Small intestine (tissue), 16 donors: Measurements from ENCODE around the gene SERPINE1. TPM values are rescaled to one million over a fixed set of nuclear protein-coding genes. Genes with fewer than 3 reads are reported as not detected.

Source experiments
- DNase-seq, 2 donors: peaks; one replicate each; pipeline versions ENCODE4 v3.0.0 to v3.0.0-alpha.2; 2013
- FAIRE-seq: peaks from 2 replicates; lab custom pipeline; 2012; peaks lifted over from hg19 to GRCh38; lab: Jason Lieb, UNC
- H3K27ac ChIP-seq, 3 donors: one replicate each; pipeline ENCODE4 v1.5.1; 2013; ENCODE audit warnings: low read length in 2 of 3, mild to moderate bottlenecking in 2 of 3, control low read depth in 1 of 3, inconsistent platforms in 1 of 3, low read depth in 1 of 3, moderate library complexity in 1 of 3
- H3K27me3 ChIP-seq, 3 donors: one replicate each; pipeline ENCODE4 v1.6.1; 2013; ENCODE audit warnings: low read length in 3 of 3, inconsistent platforms in 1 of 3; ENCODE audit not compliant: control insufficient read depth in 3 of 3, insufficient read depth in 3 of 3
- H3K36me3 ChIP-seq, 3 donors: one replicate each; pipeline ENCODE4 v1.6.1; 2013; ENCODE audit warnings: low read length in 3 of 3, inconsistent platforms in 1 of 3, low read depth in 1 of 3, mild to moderate bottlenecking in 1 of 3, moderate library complexity in 1 of 3; ENCODE audit not compliant: control insufficient read depth in 3 of 3, insufficient read depth in 2 of 3
- H3K4me1 ChIP-seq, 3 donors: one replicate each; pipeline ENCODE4 v1.6.1; 2013; ENCODE audit warnings: low read length in 2 of 3, inconsistent platforms in 1 of 3, low read depth in 1 of 3, mild to moderate bottlenecking in 1 of 3, moderate library complexity in 1 of 3; ENCODE audit not compliant: control insufficient read depth in 3 of 3, insufficient read depth in 2 of 3
- H3K4me3 ChIP-seq, 3 donors: one replicate each; pipeline ENCODE4 v1.5.1; 2013; ENCODE audit warnings: low read length in 3 of 3, control low read depth in 1 of 3, inconsistent platforms in 1 of 3, low read depth in 1 of 3, mild to moderate bottlenecking in 1 of 3, moderate library complexity in 1 of 3
- H3K9me3 ChIP-seq, 2 donors: one replicate each; pipeline ENCODE4 v1.6.1; 2013; ENCODE audit warnings: low read depth in 1 of 2, low read length in 1 of 2; ENCODE audit not compliant: control insufficient read depth in 2 of 2, insufficient read depth in 1 of 2
- WGBS, 3 donors: extraction: QIAGEN DNeasy Blood & Tissue Kit; methylation state at CpG; one replicate each; pipeline ENCODE4 v1.1.7; 2013; 5-methylcytosine and 5-hydroxymethylcytosine counted together
- long read RNA-seq, 10 donors: transcript quantifications; one replicate each; lab custom pipeline, GENCODE V29; 2026
- polyA plus RNA-seq, 4 donors: library from polyadenylated mRNA; stranded (reverse) in 3 of 4; unstranded in 1 of 4; fragments of 200-250 nt in 3 of 4; fragments of 120-200 nt in 1 of 4; gene quantifications; one replicate each; pipeline versions ENCODE4 v1.2.1 to v1.2.3, GENCODE V29; 2013
- donor health status: healthy with polysubstance abuse.
- donor health status: control.
- donor health status: control.
- donor health status: Bipolar disorder and iron deficiency.
- donor health status: healthy.

Gene SERPINE1
- 10 to 100 TPM in 1 of 4 donors, 1 to 10 TPM in 2, under 1 TPM in 1; 0.80 to 35.4 (median 2.7) TPM for polyA plus RNA-seq
- long read RNA-seq, donor 1, result 0 reads
- long read RNA-seq, donor 2, result 0 reads
- long read RNA-seq, donor 3, result 0 reads
- long read RNA-seq, donor 4, result 0 reads
- long read RNA-seq, donor 5, result 0 reads
- long read RNA-seq, donor 6, result 0 reads
- long read RNA-seq, donor 7, partial matches to known transcripts, result 0 of 2 reads
- long read RNA-seq, donor 7, other reads (novel, unspliced or antisense), result 0 of 2 reads
- long read RNA-seq, donor 8, result 0 reads
- long read RNA-seq, donor 9, result 0 reads
- long read RNA-seq, donor 10, partial matches to known transcripts, result 0 of 1 reads
- long read RNA-seq, donor 10, other reads (novel, unspliced or antisense), result 0 of 1 reads

DNA sequence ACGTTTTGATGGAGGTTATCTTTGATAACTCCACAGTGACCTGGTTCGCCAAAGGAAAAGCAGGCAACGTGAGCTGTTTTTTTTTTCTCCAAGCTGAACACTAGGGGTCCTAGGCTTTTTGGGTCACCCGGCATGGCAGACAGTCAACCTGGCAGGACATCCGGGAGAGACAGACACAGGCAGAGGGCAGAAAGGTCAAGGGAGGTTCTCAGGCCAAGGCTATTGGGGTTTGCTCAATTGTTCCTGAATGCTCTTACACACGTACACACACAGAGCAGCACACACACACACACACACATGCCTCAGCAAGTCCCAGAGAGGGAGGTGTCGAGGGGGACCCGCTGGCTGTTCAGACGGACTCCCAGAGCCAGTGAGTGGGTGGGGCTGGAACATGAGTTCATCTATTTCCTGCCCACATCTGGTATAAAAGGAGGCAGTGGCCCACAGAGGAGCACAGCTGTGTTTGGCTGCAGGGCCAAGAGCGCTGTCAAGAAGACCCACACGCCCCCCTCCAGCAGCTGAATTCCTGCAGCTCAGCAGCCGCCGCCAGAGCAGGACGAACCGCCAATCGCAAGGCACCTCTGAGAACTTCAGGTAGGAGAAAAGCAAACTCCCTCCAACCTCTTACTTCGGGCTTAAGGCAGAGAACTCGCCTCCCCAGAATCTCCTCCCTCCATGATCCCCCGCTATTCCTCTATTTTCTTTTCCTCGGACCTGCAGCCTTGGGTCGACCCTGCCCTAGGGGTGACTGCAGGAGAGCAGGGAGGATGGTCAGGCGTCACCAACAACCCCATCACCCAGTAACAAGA, at the start of gene SERPINE1:
Gene SERPINE1, plus strand, starts transcription at position 454 of the 809 bp plus-strand sequence. CDS start 1,290 bp downstream, outside the sequence.
- WGBS, 3 donors, result 6 to 8% (median 7%) methylated on average over 22 of the region's 22 CpGs
- H3K4me3 ChIP-seq, result peak within 1 kb of the TSS in 1 of 3 donors; percentile 21
- no peaks in the 10 kb centered on the region for H3K9me3 ChIP-seq
- peaks cover 0 to 33% (median 0%) of the 10 kb centered on the region in 3 donors for H3K27me3 ChIP-seq
- H3K4me1 ChIP-seq, result peaks cover 0 to 39% (median 0%) of the 10 kb centered on the region in 3 donors
- no peaks in the 10 kb centered on the region for H3K36me3 ChIP-seq
- FAIRE-seq (no peak), DNase-seq (peak; percentile 51 to 78)
- peak within 1 kb of the TSS in 2 of 3 donors; percentile 44 to 67 for H3K27ac ChIP-seq

DNA sequence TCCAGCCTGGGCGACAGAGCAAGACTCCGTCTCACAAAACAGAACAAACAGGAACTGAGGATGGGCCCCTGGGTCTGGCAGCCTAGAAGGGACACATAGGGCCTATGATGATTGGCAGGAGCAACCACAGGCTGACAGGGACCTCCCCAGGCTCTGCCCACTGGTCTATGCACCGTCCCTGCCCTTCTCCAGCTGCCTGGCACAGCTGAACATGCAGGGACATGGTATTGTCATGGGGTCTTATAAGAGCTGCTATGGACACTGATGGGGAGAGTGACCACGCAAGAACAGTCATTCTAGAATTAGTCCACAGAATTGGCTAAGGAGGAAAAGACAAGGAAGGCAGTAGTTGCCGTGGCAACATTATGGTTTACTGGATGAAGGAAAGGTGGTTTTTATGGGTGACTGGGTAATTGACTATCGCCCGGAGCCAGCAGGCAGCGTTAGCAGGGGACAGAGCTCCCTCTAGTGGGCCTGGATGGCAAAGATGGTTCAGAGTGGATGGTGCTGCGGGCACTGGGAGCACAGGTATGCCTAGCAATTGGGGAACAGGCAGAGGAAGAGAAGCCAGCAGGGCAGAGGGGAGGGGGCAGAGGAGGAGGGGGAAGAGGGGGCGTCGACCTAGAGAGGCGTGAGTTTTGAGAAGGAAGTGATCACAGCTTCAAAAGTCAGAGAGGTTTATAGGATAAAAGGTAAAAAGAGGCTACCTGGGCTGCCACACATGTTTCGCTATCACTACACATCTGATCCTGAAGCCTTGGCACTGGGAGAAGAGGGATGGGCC, 49.4 kb upstream of the SERPINE1 start:
- no peak overlapping the region for H3K4me3 ChIP-seq
- WGBS, 3 donors, result 22 to 24% (median 23%) methylated on average over 13 of the region's 13 CpGs
- no peaks in the 10 kb centered on the region for H3K9me3 ChIP-seq
- peak; percentile 87 to 92 for DNase-seq
- no peak for FAIRE-seq
- no peaks in the 10 kb centered on the region for H3K4me1 ChIP-seq
- no peaks in the 10 kb centered on the region for H3K36me3 ChIP-seq
- H3K27me3 ChIP-seq, result peaks cover 0 to 3% (median 0%) of the 10 kb centered on the region in 3 donors
- H3K27ac ChIP-seq, result no peak overlapping the region

DNA sequence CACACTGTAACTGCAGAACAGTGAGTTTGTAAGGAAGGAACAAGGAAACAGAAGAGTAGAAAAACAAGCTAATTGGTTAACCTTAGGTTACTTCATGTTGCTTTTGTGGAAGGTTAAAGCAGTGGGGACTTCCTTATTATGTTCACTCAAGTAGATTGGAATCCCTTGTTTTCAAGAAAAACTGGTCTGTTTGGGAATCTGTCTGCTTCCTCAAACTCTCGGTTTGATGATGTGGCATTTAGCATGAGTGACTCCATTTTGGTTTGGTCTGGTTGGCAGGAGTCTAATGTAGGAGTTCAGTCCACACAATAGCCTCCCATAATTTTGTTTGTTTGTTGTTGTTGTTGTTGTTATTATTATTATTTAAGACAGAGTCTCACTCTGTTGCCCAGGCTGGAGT, 45.5 kb upstream of the SERPINE1 start:
- Histone ChIP-seq H3K4me3 (no peak overlapping the region), H3K27ac (no peak overlapping the region), H3K27me3 (no peaks in the 10 kb centered on the region), H3K4me1 (peaks cover 0 to 13% (median 0%) of the 10 kb centered on the region in 3 donors), H3K36me3 (no peaks in the 10 kb centered on the region), H3K9me3 (no peaks in the 10 kb centered on the region)
- FAIRE-seq (no peak), DNase-seq (no peak)
- 43 to 71% (median 52%) methylated on average over 1 of the region's 1 CpG for WGBS, 3 donors

DNA sequence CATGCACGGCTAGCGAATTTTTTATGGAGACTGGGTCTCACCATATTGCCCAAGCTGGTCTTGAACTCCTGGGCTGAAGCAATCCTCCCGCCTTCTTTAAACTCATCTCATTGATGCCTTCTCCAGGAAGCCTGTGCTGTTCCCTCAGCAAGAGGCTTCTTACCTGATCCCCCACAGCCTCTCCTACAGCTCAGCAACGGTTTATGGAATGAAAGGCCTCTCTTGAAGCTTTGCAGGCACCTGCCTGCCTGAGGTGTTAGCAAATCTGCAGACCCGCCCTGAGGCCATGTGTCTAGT, 42.1 kb upstream of the SERPINE1 start:
- H3K4me3 ChIP-seq, result peak overlapping the region in 2 of 3 donors; percentile 64 to 79
- H3K36me3 ChIP-seq, result peaks cover 6 to 33% (median 9%) of the 10 kb centered on the region in 3 donors
- WGBS, 3 donors, result 29 to 51% (median 38%) methylated on average over 5 of the region's 5 CpGs
- DNase-seq (no peak), FAIRE-seq (no peak)
- no peaks in the 10 kb centered on the region for H3K9me3 ChIP-seq
- H3K27me3 ChIP-seq, result no peaks in the 10 kb centered on the region
- H3K27ac ChIP-seq, result peak overlapping the region; percentile 84 to 93 (median 90)
- peaks cover 0 to 21% (median 0%) of the 10 kb centered on the region in 3 donors for H3K4me1 ChIP-seq

DNA sequence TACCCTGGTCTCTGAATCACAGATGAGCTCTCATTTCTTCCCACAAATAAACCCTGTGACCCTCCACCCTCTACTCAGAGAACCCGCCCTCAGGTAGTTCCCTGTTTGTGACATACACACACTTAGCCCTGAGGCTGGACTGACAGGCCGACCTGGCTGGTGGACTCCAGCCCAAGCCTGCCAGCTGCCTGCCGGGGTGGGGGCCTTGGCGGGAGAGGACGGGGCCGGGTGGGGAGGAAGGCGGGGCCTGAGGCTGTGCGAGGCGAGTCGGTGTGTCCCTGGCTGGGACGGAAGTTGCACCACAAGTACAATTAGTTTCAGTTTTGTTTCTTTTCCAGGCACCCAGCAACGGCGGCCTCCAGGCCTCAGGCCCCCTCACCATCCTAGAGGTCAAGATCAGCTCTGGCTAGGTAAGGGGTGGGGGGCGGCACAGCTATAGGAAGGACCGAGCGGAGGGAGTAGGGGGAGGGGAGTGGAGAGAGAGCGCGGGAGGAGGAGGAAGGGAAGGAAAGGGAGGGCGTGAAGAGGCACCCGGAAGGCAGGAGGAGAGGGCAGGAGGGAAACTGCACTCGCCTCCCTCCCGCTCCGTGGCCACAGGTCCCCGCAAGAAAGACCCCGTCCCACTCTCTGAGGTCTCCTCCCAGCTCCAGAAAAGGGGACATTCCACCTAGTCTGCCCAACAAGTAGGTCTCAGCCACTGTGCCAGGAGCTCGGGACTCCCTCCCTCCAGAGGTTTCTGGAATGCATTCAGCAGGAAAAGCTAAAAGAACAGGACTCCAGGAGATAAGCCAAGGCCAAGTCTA, 41.5 kb upstream of the SERPINE1 start, which contains the start of gene TRIM56:
Gene TRIM56, plus strand, starts transcription at position 320 of the 803 bp plus-strand sequence. CDS start 1,832 bp downstream, outside the sequence.
- Histone ChIP-seq H3K27ac (peak within 1 kb of the TSS; percentile 84 to 93 (median 90)), H3K4me1 (peaks cover 0 to 21% (median 0%) of the 10 kb centered on the region in 3 donors), H3K9me3 (no peaks in the 10 kb centered on the region), H3K4me3 (peak within 1 kb of the TSS; percentile 59 to 79 (median 64)), H3K27me3 (no peaks in the 10 kb centered on the region), H3K36me3 (peaks cover 6 to 38% (median 9%) of the 10 kb centered on the region in 3 donors)
- DNase-seq (peak; percentile 93 to 96), FAIRE-seq (no peak)
- WGBS, 3 donors, result 1% methylated on average over 22 to 26 of the region's 26 CpGs

DNA sequence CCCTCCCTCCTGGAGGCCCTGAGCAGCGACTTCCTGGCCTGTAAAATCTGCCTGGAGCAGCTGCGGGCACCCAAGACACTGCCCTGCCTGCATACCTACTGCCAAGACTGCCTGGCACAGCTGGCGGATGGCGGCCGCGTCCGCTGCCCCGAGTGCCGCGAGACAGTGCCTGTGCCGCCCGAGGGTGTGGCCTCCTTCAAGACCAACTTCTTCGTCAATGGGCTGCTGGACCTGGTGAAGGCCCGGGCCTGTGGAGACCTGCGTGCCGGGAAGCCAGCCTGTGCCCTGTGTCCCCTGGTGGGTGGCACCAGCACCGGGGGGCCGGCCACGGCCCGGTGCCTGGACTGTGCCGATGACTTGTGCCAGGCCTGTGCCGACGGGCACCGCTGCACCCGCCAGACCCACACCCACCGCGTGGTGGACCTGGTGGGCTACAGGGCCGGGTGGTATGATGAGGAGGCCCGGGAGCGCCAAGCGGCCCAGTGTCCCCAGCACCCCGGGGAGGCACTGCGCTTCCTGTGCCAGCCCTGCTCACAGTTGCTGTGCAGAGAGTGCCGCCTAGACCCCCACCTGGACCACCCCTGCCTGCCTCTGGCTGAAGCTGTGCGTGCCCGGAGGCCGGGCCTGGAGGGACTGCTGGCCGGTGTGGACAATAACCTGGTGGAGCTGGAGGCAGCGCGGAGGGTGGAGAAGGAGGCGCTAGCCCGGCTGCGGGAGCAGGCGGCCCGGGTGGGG, 39.4 kb upstream of the SERPINE1 start:
- no peak overlapping the region for H3K4me3 ChIP-seq
- H3K27ac ChIP-seq, result no peak overlapping the region
- H3K9me3 ChIP-seq, result peaks cover 0 to 4% of the 10 kb centered on the region in 2 donors
- H3K27me3 ChIP-seq, result no peaks in the 10 kb centered on the region
- FAIRE-seq (no peak), DNase-seq (no peak)
- 93 to 94% (median 94%) methylated on average over 23 to 45 of the region's 45 CpGs for WGBS, 3 donors
- peaks cover 9 to 50% (median 9%) of the 10 kb centered on the region in 3 donors for H3K36me3 ChIP-seq
- peaks cover 0 to 21% (median 0%) of the 10 kb centered on the region in 3 donors for H3K4me1 ChIP-seq

DNA sequence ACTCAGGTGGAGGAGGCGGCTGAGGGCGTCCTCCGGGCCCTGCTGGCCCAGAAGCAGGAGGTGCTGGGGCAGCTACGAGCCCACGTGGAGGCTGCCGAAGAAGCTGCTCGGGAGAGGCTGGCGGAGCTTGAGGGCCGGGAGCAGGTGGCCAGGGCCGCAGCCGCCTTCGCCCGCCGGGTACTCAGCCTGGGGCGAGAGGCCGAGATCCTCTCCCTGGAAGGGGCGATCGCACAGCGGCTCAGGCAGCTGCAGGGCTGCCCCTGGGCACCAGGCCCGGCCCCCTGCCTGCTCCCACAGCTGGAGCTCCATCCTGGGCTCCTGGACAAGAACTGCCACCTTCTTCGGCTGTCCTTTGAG, 38.9 kb upstream of the SERPINE1 start:
- DNase-seq (no peak), FAIRE-seq (no peak)
- no peak overlapping the region for H3K4me3 ChIP-seq
- H3K4me1 ChIP-seq, result peaks cover 0 to 21% (median 0%) of the 10 kb centered on the region in 3 donors
- H3K27ac ChIP-seq, result no peak overlapping the region
- H3K27me3 ChIP-seq, result no peaks in the 10 kb centered on the region
- peaks cover 0 to 4% of the 10 kb centered on the region in 2 donors for H3K9me3 ChIP-seq
- 94 to 98% (median 96%) methylated on average over 12 to 21 of the region's 21 CpGs for WGBS, 3 donors
- peaks cover 9 to 50% (median 9%) of the 10 kb centered on the region in 3 donors for H3K36me3 ChIP-seq
